ENCODE results near the gene BOC. TPM values are rescaled to one million over a fixed set of nuclear protein-coding genes. Genes with fewer than 3 reads are reported as not detected.

The BOC gene
- total and polyA plus RNA-seq, 9 donors: 28.6 to 98.5 (median 58.0) TPM

DNA sequence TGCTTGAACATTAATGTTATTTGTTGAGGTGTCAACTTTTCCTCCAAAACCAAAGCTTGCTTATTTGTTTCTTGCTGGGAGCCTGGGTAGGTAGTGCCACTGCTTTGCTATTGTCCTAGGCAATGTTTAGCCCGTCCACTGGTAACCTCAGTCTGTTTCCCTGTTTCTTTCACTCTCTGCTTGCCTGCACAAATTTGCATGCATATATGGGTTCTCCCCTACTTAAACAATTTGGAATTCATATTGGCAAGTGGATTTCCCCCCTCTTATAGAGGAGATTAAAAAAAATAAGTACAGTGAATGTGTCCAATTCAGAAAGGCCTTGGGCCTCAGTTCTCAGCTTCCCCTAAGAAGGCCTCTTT is 45.0 kb upstream of the BOC start:
- Histone ChIP-seq H3K9me3 (no peaks in the 10 kb centered on the region), H3K36me3 (no peaks in the 10 kb centered on the region), H3K4me1 (ENCODE audit: insufficient read depth) (peaks cover 5% of the 10 kb centered on the region), H3K4me3 (no peak overlapping the region), H3K27me3 (no peaks in the 10 kb centered on the region), H3K27ac (peak overlapping the region in 1 of 2 donors; percentile 69)
- DNase-seq: no peak
- 84 to 100% (median 85%) methylated on average over 1 of the region's 1 CpG for WGBS, 3 donors
- TF ChIP-seq POLR2A (IDR thresholded peaks at IDR 0.05) (no peak), EP300 (IDR thresholded peaks at IDR 0.05) (no peak)
- TF ChIP-seq, protein P1, sequence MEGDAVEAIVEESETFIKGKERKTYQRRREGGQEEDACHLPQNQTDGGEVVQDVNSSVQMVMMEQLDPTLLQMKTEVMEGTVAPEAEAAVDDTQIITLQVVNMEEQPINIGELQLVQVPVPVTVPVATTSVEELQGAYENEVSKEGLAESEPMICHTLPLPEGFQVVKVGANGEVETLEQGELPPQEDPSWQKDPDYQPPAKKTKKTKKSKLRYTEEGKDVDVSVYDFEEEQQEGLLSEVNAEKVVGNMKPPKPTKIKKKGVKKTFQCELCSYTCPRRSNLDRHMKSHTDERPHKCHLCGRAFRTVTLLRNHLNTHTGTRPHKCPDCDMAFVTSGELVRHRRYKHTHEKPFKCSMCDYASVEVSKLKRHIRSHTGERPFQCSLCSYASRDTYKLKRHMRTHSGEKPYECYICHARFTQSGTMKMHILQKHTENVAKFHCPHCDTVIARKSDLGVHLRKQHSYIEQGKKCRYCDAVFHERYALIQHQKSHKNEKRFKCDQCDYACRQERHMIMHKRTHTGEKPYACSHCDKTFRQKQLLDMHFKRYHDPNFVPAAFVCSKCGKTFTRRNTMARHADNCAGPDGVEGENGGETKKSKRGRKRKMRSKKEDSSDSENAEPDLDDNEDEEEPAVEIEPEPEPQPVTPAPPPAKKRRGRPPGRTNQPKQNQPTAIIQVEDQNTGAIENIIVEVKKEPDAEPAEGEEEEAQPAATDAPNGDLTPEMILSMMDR (IDR thresholded peaks at IDR 0.05): no peak
- intact Hi-C loops (cut with DNase I): no loop called here

DNA sequence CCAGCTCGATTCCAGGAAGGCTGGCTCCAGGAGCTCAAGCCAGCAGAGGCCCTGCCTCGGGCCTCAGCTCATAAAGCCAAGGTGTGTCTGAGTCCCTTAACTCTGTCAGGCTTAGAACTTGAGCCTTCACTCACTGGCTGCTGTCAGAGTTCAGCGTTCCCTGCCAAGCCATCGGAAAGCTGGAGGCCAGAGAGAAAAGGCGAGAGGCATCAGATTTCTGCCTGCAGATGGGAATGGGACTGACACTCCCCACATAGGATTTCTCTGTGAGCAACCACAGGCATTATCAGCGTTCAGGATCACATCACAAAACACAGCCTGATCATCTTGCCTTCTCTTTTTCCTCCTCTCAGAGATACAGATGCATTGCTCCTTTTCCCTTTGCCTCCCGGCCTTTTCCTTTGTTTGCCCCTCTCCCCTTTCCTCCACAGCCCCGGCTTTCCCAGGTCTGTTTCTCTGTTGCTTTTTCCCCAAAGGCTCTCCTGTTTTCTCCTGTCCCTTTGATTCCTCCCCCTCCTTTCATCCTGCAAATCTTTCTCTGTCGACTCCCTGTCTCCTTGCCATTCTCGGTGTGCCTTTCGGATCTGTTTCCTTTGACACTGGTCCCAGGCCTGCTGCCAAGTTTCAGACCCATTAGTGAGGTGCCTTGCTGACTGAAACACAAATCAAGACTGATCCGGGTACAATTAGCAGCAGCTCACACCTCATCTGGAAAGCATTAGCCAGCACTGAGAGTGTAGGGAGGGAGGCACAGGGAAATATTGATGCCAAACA is 44.5 kb upstream of the BOC start:
- 11 to 23% (median 17%) methylated on average over 12 of the region's 12 CpGs for WGBS, 3 donors
- TF ChIP-seq POLR2A (IDR thresholded peaks at IDR 0.05) (peak; percentile 24), EP300 (IDR thresholded peaks at IDR 0.05) (no peak)
- no peaks in the 10 kb centered on the region for H3K27me3 ChIP-seq
- H3K4me3 ChIP-seq: no peak overlapping the region
- peaks cover 5% of the 10 kb centered on the region for H3K4me1 ChIP-seq (ENCODE audit: insufficient read depth)
- DNase-seq: peak; percentile 48 to 72 (median 67)
- no peaks in the 10 kb centered on the region for H3K36me3 ChIP-seq
- intact Hi-C loops (cut with DNase I): no loop called here
- H3K9me3 ChIP-seq: no peaks in the 10 kb centered on the region
- peak overlapping the region in 1 of 2 donors; percentile 69 for H3K27ac ChIP-seq

DNA sequence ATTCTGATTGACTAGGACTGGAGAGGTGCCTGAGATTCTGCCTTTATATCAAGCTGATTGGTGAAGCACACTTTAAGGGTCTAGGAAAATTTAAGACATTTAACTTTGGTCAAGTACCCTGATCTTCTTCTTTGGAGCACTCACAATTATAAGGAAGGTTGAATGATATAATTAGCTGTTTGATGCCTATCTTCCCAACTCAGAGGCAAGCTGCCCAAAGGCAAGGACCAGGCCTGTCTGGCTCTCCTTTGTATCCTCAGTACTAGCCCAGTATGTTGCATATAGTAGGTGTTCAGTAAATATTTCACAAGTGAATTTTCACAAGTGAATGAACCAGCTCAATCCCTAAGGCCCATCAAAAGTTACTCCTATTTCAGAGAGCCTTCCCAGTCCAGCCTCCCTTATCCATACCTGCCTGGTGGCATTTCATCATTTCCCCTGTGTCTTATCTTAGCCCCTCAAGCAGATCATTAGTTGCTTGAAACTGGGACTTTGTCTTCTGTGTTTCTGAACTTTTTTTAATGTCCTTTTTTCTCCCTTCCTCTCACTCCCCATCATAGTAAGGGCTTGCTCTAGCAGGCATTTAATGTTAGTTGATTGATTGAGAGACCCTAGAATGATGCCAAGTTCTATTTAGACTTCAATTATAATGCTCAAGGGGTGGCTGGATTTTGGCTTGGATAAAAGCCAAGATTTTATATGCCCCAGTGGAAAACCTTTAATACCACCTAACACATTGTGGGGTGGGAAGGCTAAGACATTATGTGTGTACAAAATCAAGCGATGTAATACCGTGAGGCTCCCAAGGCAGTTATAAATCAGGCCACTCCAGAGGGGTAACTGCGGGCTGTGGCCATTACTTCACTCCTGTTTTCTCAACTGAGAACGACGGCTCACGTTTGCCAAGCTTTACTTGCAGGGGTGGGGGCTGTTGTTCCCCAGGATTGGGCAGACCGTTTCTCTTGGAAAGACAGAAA is 43.2 kb upstream of the BOC start:
- intact Hi-C loops (cut with DNase I): no loop called here
- Histone ChIP-seq H3K36me3 (no peaks in the 10 kb centered on the region), H3K9me3 (no peaks in the 10 kb centered on the region), H3K27me3 (no peaks in the 10 kb centered on the region), H3K4me1 (ENCODE audit: insufficient read depth) (peaks cover 5% of the 10 kb centered on the region), H3K27ac (peak overlapping the region in 1 of 2 donors; percentile 69), H3K4me3 (no peak overlapping the region)
- DNase-seq: peak in 3 of 5 donors; percentile 39 to 51 (median 41)
- TF ChIP-seq, protein P1 (IDR thresholded peaks at IDR 0.05): no peak
- 26 to 59% (median 54%) methylated on average over 7 of the region's 7 CpGs for WGBS, 3 donors

DNA sequence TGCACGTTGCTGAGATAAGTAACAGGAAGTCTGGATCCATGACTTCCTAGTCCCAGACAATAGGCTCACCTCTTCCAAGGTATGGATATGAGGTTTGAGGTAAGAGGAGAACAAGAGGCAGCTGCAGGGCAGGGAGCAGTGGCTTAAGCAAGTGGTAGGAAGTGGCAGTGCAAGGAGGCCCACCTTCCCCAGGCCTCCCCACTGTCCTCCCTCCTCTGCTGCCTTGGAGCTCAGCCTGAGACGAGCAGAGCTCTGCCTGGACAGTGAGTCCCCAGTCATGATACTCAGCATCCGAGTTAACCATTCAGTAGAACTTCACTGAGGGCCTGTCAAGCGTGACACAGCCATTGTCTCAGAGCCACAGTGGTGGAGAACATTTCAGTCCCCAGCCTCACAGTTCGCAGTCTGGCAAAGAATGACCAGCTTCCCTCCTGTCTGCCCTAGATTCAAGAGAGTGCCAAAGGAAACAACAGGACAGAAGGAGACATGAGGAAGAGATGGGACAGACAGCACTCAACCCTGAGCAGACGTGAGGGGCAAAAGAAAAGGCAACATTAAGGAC is 41.4 kb upstream of the BOC start:
- Histone ChIP-seq H3K9me3 (no peaks in the 10 kb centered on the region), H3K36me3 (no peaks in the 10 kb centered on the region), H3K4me3 (no peak overlapping the region), H3K27me3 (no peaks in the 10 kb centered on the region), H3K4me1 (ENCODE audit: insufficient read depth) (peaks cover 7% of the 10 kb centered on the region), H3K27ac (no peak overlapping the region)
- TF ChIP-seq POLR2A (IDR thresholded peaks at IDR 0.05) (no peak), EP300 (IDR thresholded peaks at IDR 0.05) (no peak)
- TF ChIP-seq, protein P1 (IDR thresholded peaks at IDR 0.05): no peak
- no peak for DNase-seq
- intact Hi-C loops (cut with DNase I): no loop called here
- 82 to 88% (median 83%) methylated on average over 6 of the region's 6 CpGs for WGBS, 3 donors
